Stimulated activated CD4-positive, alpha-beta T cell treated with anti-CD3 and anti-CD28 coated beads, Interleukin-2, amount 100 ng/mL, for 48 hours (primary cell): Measurements from ENCODE around the gene DGKI.

Source experiments
- DNase-seq, 2 donors: peaks; one replicate each; pipeline ENCODE4 v3.0.0-alpha.2; 2020

Gene DGKI

DNA sequence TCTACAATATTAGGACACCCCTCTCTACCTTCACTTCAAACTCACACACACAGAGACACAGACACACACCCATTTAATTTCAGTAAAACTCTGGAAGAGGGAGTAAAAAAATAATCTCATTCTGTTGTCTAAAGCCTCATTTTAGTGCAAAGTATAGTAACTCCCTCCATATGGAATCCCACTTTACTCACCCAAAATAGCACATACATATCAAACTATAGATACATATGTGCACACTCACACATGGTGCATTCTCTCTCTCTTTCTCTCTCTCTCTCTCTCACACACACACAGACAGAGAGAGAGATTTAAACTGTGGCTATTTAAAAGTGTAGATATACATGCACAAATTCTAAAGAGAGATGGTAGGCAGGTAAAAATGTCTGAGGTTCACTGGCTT lies 323.6 kb downstream of the DGKI start:
- no peak for DNase-seq

DNA sequence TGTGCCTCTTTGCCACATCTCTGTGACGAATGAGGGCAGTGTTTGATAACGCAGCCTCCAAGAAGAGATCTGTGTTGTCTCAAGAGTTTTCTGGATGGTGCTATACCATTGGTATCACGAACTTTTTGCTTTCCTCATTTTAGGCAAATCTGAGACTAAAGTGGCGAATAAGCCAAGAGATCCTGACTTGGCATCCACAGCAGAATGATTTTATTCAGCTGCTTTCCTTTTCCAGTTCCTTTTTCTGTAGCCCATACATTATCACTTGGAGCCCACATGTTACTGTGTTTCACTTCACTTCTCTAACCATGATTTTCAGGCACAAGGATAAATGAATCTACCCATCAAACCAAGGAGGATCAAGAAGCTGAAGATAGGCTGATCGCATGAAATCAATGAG lies 325.3 kb downstream of the DGKI start:
- DNase-seq = no peak

DNA sequence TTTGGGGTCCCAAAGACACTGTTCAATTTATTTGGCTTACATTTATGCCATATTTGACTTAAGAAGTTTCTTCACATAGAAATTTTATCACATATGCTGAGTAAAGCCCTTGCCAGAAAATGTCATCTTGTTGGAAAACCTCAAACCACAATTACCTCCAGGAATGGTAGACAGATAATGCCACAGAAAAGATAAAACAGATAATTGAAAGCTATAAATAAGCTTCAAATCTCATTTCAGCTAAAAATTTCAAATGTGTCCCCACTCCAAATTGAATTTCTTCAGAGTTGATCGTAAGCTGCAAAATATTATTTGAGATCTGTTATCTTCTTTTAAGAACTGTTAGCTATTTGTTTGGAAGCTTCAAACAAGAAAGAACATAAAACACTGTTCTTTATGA lies 326.8 kb downstream of the DGKI start:
- no peak for DNase-seq

DNA sequence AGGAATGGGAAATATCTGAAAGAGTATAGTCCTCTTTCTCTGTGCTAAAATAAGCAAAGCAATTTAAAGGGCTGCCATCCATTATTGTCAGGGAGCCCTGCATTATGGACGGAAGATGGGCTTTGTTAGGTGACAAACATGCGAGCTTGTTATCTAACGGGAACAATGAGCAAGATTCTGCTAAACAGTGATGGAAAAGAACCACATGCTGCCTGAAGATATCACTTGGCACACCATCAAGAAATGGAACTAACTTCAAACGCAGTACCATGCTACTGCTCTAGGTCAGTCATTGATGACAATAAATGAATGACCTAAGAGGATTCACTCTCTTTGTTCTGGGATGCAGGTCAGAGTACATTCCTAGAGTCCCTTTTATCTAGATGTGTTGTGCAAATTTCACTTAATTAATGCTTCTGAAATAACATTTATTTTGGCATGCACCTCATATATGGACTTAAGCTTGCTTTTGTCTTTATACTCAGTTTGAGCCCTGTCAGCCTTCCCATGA lies 327.5 kb downstream of the DGKI start:
- DNase-seq = no peak

DNA sequence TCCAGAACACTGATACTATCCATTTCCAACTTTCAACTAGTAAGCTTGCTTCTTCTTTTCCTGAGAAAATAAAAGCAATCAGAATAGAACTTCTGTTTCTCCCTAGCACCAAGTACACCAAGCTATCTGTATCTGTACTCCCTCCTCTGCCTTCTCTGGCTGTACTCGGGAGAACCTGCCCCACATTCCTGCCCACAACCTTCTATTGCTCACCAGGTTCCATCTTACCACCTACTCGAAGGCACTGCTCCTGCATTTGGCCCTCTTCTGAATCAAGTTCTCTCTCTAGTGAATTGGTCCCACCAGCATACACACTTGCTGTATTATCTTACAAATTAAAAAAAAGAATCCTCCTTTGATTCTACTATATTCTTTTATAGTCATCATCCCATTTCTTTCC lies 333.7 kb downstream of the DGKI start:
- DNase-seq = no peak

DNA sequence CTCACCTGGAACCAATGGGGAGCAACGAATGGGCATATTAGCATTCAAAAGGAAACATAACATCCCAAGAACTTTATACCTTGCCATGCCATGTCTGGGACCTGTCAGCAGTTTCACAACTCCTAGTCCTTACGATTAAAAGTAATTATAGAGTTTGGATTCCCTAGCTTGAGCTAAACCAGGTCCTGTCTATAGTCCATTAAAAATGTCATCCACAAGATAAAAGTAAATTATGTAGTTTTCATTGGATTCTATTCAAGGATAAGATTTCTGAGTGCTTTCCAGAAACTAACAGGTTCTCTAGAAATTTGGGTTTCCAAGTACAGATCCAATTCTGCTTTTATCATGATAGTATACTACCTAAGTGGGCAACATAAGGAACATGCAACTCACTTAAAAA lies 339.7 kb downstream of the DGKI start:
- DNase-seq = no peak

DNA sequence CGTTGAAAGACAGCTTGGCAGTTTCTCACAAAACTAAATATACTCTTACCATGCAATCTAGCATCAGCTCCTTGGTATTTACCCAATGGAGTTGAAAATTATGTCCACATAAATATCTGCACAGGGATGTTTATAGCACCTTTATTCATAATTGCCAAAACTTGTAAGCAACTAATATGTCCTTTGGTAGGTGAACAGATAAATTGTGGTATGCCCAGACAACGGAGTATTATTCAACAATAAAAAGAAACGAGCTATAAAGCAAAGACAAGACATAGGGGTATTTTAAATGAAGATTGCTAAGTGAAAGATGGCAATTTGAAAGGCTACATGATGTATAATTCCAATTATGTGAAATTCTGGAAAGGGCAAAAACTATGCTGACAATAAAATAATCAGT lies 340.7 kb downstream of the DGKI start:
- no peak for DNase-seq

DNA sequence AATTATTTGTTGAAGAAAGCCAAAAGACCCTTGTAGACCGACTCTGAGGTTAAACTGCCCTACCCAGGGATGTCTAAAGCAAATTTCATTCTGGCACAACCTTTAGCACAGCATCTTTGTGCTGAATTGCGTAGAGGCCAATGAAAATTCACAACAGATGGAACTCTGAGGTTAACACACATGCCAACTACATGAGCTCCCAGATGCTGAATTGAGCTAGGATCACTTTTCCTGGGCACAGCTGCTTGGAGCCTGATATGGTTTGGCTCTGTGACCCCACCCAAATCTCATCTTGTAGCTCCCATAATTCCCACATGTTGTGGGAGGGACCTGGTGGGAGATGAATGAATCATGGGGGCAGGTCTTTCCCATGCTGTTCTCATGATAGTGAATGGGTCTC lies 345.2 kb downstream of the DGKI start:
- no peak for DNase-seq

DNA sequence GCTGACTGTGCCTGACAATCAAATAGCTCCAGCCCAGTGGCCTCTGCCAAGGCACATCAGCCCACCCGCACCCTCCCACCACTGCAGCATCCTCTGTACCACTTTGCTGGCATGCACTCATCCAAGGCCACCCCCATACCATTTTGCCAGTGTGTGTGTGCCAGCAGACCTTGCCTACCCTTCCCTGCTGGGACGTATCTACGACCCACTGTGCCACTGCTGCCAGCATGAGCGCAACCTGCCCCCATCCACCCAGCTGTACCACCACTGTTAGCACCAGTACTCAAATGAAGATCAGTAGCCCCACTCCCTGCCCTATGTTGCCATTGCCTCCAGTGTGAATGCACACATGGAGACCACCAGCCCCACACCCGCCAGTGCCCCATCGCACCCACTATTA lies 353.9 kb downstream of the DGKI start:
- no peak for DNase-seq

DNA sequence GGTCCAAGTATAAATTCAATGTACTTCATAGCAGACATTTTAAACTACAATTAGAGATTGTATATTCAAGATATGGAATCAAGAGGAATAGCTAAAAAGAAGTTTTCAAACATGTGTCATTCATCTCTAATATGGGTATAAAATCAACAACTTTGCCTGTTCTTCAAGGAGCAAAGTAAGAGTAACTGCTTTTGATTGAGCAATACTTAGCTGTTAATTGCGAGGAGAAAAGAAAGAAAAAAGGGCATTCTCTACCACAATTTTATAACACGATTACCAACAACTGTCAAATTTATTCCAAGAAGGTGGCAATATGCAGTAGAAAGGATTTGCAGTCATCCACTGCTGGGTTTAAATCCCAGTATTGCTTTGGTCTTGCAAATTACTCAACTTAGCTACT lies 356.9 kb downstream of the DGKI start:
- no peak for DNase-seq

DNA sequence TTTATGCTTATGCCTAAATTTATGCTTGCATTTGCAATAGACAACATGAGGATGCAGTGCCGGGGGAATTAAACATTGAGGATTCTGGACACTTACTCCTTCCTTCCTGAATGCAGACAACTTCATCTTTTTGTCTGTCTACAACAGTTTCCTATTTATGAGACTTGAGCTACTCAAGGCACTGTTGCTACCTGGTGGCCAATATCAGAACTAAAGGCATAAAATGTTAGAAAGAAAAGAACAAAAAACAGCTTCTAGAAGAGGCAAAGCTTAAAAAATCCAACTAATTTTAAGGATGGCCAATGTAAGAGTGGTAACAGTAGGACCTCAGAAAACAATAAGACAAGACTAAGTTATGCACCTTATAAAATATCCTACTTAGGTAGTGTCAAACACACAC lies 358.7 kb downstream of the DGKI start:
- no peak for DNase-seq

DNA sequence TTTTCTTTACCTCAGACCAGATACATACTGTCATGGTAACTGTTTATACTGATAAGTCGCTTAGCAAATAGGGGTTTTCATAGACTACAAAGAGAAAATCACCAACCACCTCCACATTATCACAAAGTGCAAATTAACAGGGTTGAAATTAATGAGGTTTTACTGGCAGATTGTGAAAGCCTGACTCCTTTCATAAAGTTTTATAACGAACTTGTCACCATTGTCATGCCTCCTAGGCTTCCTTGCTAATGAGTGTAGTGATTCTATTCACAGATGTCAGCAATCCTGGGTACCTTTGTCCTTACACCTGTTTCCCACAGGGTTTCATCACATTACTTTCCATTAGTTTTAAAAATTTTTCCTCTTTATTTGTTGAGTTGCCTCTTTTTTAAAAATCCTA lies 361.0 kb downstream of the DGKI start:
- DNase-seq = no peak

DNA sequence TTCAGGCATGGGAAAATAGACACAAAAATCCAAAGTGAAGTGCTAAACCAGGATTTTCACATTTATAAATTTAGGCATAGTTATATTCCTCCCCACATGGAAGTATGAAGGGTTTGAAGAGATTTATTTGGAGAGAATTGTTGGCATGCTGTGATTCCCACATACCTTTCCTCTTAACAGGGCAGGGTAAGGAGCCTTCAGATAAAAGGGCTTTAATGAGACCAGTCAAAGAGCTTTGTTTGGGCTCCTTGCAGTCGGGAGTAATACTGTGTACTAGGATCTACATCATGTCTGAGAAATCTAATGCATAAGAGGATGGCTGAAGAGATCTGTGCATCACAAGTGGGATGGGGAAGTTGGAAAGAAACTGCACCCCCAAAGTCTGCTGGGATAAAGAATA lies 362.4 kb downstream of the DGKI start:
- no peak for DNase-seq

DNA sequence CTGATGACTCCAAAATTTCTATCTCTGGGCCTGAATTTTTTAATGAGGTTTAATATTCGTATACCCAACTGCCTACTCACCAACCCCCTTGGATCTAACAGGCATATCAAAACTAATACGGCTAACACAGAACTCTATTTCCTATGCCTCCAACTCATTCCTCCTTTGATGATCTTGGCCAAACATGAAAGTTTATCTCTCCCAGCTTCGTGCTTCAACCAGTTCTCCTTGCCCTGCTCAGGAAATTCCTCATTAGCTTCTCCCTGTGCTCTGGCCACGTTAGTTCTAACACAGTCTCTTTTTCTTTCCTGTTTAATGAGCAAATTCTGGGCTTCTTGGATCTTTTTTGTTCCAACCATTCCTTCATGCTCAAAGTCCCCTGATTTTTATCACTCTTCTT lies 364.3 kb downstream of the DGKI start:
- DNase-seq = no peak

DNA sequence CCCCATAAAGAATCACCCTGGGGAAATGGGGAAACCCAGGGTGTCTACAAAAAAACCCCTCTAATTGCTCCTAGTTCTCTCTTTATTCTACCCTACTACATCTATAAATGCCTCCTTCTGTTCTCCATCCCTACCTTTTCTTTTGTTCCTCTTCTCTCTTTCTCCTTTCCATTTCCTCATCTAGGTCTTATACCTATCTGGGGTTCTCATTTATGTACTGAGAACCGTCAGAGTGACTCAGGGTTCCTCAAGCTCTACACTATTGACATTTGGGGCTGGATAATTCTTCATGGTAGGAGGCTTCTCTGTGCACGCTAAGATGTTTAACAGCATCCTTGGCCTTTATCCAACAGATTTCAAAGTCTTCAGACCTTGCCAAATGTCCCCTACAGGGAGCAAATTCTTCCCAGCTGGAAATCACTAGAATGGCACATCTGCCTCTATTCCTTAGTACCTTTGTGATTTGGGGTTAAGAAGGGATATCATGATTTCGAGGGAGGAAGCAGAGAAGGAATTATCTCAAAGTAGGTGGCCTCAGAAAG lies 365.9 kb downstream of the DGKI start:
- DNase-seq = no peak

DNA sequence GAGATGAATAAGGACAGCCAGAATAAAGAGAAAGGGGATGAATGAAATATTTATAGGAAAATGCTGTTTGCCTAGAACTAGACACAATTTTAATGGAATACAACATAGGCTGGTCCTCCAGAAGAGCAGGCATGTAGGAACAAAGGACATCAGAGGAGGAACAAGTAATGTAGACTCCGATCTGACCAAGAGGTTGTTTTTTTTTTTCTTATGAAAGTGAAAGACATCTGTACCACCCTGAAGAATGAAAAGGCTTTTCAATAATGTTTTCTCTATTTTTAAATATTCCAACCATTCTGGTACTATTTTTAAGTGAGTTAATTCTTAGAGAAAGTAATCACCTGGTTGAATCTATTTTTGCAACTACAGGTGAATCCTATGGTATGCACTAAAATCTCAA lies 366.4 kb downstream of the DGKI start:
- DNase-seq = no peak

DNA sequence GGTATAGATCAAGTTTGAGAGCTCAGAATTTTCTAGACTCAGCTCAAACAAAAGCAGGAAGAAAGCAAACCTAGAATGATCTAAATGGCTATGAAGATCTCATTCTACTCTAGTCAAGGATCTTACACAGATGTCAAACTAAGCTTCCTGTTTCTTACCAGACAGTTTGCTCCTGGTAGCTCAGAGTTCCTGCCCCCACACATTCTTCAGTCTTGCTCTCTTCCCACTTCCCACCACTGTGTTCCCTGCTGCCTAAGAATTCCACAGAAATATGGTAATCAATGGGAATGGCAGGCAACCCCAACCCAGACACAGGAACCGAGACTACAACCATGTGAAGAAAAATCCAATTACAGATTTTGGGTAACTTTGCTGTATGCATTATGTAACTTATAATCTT lies 369.8 kb downstream of the DGKI start:
- DNase-seq = no peak

DNA sequence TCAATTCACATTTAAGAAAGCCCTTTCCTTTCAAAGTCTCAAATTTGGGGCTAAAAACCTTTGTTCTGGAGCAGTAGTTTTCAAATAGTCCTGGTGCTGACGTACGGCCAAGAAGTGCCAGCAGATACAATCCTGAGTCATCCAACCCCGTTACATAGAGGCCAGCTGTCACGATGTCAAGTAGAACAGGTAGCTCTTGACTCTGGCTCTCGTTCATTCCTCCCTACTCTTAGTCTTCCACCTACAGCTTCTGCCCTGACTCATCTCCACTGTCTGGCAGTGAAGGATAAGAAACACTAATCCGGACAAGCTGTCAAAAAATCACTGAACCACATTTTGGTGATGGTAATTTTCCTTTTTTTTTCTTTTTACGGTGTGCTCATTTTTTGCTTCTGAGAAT lies 370.8 kb downstream of the DGKI start:
- no peak for DNase-seq

DNA sequence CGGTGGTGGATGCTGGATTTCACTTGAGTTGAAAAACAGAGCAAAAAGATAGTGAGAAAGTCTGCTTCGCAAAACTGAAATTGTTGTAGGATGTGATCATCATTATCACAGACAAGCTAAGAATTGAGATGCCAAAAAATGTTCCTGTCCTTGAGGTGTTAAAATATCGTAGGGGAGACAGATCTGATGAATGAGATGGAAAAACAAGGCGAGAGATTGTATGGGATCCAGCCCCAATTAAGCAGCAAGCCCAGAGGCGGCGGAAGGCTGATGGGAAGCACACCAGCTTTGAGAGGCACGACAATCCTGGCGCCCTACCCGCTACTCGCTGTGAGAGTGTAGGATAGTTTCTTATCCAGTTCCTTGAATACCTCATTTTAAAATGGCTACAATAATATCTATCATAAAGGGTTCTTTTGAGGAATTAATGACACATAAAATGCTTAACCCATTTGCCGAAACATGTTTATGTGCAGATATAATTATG lies 372.2 kb downstream of the DGKI start:
- no peak for DNase-seq

DNA sequence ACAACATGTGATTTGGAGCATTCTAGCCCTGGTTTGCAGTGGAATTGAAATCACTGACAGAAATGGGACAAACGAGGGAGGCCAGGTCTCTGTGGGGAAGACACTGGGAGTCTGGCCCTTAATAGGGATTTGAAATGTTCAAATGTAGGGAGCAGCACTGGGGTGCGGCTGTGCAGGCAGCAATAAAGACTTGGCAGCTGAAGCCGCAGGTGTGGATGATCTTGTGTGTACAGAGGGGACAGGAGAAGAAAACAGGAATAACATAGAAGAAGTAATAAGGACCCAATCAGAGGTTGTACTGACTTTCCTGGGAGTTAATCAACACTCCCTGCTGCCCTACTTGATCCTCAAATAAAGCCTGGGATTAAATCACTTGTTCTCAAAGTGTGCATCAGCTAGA lies 375.6 kb downstream of the DGKI start:
- no peak for DNase-seq

DNA sequence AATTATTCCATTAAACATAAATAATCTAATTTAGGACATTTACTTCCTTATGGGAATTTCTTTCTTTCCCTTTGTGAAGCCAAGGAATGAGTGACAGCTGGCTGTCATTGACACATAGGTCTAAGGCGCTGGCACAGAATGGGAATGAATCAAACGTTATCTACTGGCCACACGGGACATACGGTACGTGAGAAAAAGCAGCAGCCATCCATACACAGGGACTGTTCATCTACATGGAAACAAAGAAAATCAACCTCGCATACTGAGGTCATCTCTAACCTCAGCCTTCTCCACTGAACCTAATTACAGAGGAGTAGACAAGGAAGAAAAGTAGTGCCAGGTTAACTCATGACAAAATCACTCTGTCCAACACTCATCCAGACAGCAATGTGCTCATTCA lies 376.9 kb downstream of the DGKI start:
- no peak for DNase-seq

DNA sequence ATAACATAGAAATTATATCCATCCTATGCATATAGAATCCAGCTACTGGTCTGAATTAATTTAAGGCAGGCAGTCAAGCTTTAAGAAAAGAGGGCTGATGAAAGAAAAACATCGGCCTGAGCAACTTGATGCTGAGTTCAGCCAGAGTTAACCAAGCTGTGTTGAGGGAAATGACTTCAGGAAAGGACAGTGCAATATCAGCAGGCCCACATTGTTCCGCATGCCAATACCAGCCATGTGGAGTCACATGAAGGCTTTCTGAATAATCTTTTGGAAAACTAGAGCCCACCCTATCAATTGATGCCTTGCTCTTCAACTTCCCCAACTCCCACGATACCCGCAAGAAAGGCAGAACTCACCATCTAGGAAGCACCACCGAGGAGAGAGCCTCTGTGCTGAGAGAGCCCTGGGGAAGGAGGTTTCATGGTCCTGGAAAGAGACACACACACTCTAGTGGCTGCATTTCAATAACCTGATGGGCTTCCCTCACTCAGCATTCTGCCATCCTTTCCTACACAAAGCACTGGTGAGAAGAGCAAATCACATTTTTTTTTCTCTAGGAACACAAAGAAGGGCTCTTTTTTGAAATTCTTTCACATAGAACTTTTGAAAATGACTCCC lies 377.5 kb downstream of the DGKI start:
- DNase-seq = no peak

DNA sequence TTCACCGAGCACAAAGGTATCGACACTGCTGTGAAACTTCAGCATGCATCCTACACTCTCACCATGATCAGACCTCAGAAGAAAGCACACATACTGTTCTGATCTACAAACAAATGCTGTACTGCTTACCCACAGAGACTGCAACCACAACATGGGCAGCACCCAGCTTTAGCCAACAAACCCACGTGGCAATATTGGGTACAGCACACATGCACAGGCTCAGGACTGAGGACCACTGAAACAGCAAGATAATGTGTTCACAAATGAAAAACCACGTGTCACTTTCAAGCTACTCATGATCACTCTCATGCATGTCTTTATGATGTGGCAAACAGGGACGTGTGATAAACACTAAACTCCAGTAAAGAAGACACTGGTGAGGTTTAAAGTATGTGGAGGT lies 383.9 kb downstream of the DGKI start:
- DNase-seq = no peak

DNA sequence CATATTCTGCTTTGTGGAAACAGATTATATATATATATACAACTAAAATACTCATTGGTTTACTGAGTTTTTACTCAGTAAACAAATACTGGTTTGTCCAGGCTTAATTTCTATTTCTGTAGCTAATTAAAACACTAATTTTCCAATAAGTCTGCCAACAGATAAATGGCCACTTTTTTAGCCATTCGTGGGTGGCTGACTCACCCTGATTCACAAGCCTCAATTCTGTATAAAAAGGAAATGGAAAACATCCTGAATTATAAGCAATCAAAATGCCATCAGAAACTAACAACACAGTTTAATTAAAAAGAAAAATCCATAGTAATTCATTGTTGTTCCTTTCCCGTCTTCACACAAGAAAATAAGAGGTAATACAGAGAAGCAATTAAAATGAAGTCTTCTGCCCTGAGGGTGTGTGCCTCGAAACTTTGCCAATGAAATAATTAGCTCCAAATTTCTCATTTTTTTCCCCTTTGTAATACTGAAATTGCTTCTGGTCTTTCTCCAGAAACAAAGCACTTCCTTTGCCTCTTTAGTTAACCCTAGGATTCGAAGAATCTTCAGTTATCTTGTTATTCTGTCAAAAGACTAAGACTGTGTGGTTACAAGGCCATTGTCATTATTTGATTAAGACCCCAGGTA lies 384.6 kb downstream of the DGKI start:
- no peak for DNase-seq

DNA sequence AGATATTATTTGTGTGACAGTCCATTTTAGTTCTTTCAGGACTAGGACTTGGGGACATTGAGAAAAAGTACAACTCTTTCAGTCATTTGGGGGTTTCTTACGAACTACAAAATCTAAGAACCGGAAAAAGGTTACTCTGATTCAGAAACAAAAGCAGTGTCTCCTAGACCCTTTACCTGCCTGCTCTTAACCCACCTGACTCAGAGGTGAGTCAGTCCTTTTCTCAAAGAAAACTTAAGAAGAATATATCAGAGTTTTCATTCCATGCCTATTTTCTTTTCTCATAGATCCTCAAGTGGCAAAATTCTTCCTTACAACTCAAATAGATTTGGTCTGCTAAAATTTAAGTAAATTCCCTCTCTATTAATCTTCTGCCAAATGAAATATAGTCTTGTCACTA lies 388.4 kb downstream of the DGKI start:
- no peak for DNase-seq
